Trophoblast cell (in vitro differentiated cells and primary cell): Measurements from ENCODE around the gene PTPN13.
"Not testable (repeated sequence)": the region's sequence is repeated elsewhere in the genome, so short reads cannot be mapped to it uniquely, and the experiment has no call there.

ENCODE experiments used
- DNase-seq, 2 donors: peaks; one replicate each; pipeline ENCODE4 v3.0.0-alpha.2; 2016
- H2AFZ ChIP-seq: 2 replicates; pipeline ENCODE4 v1.6.1; 2013; ENCODE audit warnings: low read length, moderate library complexity, mild to moderate bottlenecking; ENCODE audit not compliant: insufficient read depth, poor library complexity
- H2AK5ac ChIP-seq: 2 replicates; pipeline ENCODE4 v1.6.1; 2013; ENCODE audit warnings: mild to moderate bottlenecking, low read length
- H2BK120ac ChIP-seq: 2 replicates; pipeline ENCODE4 v1.6.1; 2013; ENCODE audit warnings: low read length, mild to moderate bottlenecking, moderate library complexity; ENCODE audit not compliant: insufficient read depth, poor library complexity
- H2BK12ac ChIP-seq: 2 replicates; pipeline ENCODE4 v1.6.1; 2013; ENCODE audit warnings: mild to moderate bottlenecking, low read length, moderate library complexity
- H2BK5ac ChIP-seq: 2 replicates; pipeline ENCODE4 v1.6.1; 2013; ENCODE audit warnings: low read length, low read depth, moderate library complexity, mild to moderate bottlenecking; ENCODE audit not compliant: poor library complexity
- H3K14ac ChIP-seq: 2 replicates; pipeline ENCODE4 v1.6.1; 2013; ENCODE audit warnings: mild to moderate bottlenecking, low read length
- H3K18ac ChIP-seq: 2 replicates; pipeline ENCODE4 v1.6.1; 2013; ENCODE audit warnings: mild to moderate bottlenecking, low read length
- H3K23ac ChIP-seq: 2 replicates; pipeline ENCODE4 v1.6.1; 2013; ENCODE audit warnings: low read length
- H3K27ac ChIP-seq: 2 replicates; pipeline ENCODE4 v1.5.1; 2013; ENCODE audit warnings: low read depth, mild to moderate bottlenecking, inconsistent platforms, low read length, moderate library complexity
- H3K27me3 ChIP-seq: 2 replicates; pipeline ENCODE4 v1.6.1; 2013; ENCODE audit warnings: inconsistent platforms, mild to moderate bottlenecking, low read length, moderate library complexity; ENCODE audit not compliant: insufficient read depth
- H3K36me3 ChIP-seq, 2 experiments: 1 replicate in 1 of 2; 2 replicates in 1 of 2; pipeline ENCODE4 v1.6.1; 2013; ENCODE audit warnings: low read length in 2 of 2, mild to moderate bottlenecking in 2 of 2, moderate library complexity in 1 of 2; ENCODE audit not compliant: insufficient read depth in 2 of 2, control insufficient read depth in 1 of 2
- H3K4ac ChIP-seq: 2 replicates; pipeline ENCODE4 v1.6.1; 2013; ENCODE audit warnings: low read depth, mild to moderate bottlenecking, low read length, moderate library complexity
- H3K4me1 ChIP-seq, 2 experiments: 1 replicate in 1 of 2; 2 replicates in 1 of 2; pipeline ENCODE4 v1.6.1; 2013; ENCODE audit warnings: low read length in 2 of 2, mild to moderate bottlenecking in 2 of 2, moderate library complexity in 1 of 2; ENCODE audit not compliant: insufficient read depth in 2 of 2, control insufficient read depth in 1 of 2
- H3K4me2 ChIP-seq: 2 replicates; pipeline ENCODE4 v1.6.1; 2013; ENCODE audit warnings: inconsistent platforms, mild to moderate bottlenecking, low read length, moderate library complexity
- H3K4me3 ChIP-seq: 2 replicates; pipeline ENCODE4 v1.5.1; 2013; ENCODE audit warnings: mild to moderate bottlenecking, low read depth, low read length, inconsistent platforms
- H3K79me1 ChIP-seq: one replicate; pipeline ENCODE4 v1.6.1; 2013; ENCODE audit warnings: low read length
- H3K79me2 ChIP-seq: 2 replicates; pipeline ENCODE4 v1.6.1; 2013; ENCODE audit warnings: low read length, mild to moderate bottlenecking; ENCODE audit not compliant: control insufficient read depth, insufficient read depth, poor library complexity
- H3K9ac ChIP-seq: 2 replicates; pipeline ENCODE4 v1.6.1; 2013; ENCODE audit warnings: mild to moderate bottlenecking, low read length
- H3K9me3 ChIP-seq: 2 replicates; pipeline ENCODE4 v1.6.1; 2013; ENCODE audit warnings: low read depth, mild to moderate bottlenecking, control low read depth, inconsistent platforms, low read length; ENCODE audit not compliant: insufficient read depth
- H4K12ac ChIP-seq: 2 replicates; pipeline ENCODE4 v1.6.1; 2013; ENCODE audit warnings: low read depth, mild to moderate bottlenecking, low read length, moderate library complexity
- H4K8ac ChIP-seq: 2 replicates; pipeline ENCODE4 v1.6.1; 2013; ENCODE audit warnings: low read depth, mild to moderate bottlenecking, low read length, moderate library complexity
- H4K91ac ChIP-seq: one replicate; pipeline ENCODE4 v1.6.1; 2013; ENCODE audit warnings: low read depth, mild to moderate bottlenecking, low read length, moderate library complexity
- WGBS: extraction: QIAGEN DNeasy Blood & Tissue Kit; methylation state at CpG from one replicate; pipeline ENCODE4 v1.1.7; 2013; ENCODE audit warnings: missing lambda C conversion rate; ENCODE audit not compliant: insufficient read length, insufficient coverage; ENCODE audit errors: extremely low coverage; 5-methylcytosine and 5-hydroxymethylcytosine counted together

Gene PTPN13

DNA sequence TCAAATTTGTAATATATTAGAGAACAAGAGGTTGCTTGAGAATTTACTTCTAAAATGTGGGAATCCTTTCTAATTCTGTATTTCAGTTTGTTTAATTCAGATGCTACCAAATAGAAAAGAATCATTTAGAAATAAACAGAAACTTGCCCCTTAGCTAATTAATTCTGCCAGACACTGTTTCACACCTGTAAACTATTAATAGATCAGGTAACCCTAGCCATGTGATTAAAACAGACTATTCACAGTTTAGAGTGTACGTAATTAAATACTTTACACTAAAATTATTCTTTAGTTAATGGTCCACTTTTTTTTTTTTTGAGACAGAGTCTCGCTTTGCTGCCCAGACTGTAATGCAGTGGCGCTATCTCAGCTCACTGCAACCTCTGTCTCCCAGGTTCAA is 124.0 kb downstream of the PTPN13 start:
- Histone ChIP-seq H2BK120ac (no peak overlapping the region), H2AK5ac (no peak overlapping the region), H3K79me2 (no peaks in the 10 kb centered on the region), H2BK5ac (no peak overlapping the region), H2AFZ (no peak overlapping the region), H3K9ac (no peak overlapping the region), H3K18ac (no peak overlapping the region), H3K9me3 (no peaks in the 10 kb centered on the region), H3K27ac (no peak overlapping the region), H3K4me1 (no peaks in the 10 kb centered on the region), H3K4ac (no peak overlapping the region), H3K4me2 (no peak overlapping the region), H3K79me1 (no peaks in the 10 kb centered on the region), H3K23ac (no peak overlapping the region), H4K8ac (no peak overlapping the region), H3K14ac (no peak overlapping the region), H2BK12ac (no peak overlapping the region), H3K4me3 (no peak overlapping the region), H3K27me3 (no peaks in the 10 kb centered on the region), H4K91ac (no peak overlapping the region), H4K12ac (no peak overlapping the region), H3K36me3 (peaks cover 0 to 1% of the 10 kb centered on the region in 2 experiments)
- WGBS, result no CpG with 5 or more reads among the region's 3 CpGs
- DNase-seq, result no peak

DNA sequence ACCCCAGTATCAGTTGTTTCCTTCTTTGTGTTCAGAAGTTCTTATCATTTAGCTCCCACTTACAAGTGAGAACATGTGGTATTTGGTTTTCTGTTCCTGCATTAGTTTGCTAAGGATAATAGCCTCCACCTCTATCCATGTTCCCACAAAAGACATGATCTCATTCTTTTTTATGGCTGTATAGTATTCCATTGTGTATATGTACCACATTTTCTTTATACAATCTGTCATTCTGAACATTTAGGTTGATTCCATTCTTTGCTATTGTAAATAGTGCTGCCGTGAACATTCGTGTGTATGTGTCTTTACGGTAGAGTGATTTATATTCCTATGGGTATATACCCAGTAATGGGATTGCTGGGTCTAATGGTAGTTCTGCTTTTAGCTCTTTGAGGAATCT is 125.0 kb downstream of the PTPN13 start:
- not testable (repeated sequence) for H3K4me2 ChIP-seq, H3K36me3 ChIP-seq, H3K9ac ChIP-seq, H3K27me3 ChIP-seq, H3K4me3 ChIP-seq, H2BK12ac ChIP-seq, H2AFZ ChIP-seq, H4K8ac ChIP-seq, H2BK5ac ChIP-seq, H3K79me1 ChIP-seq, H3K14ac ChIP-seq, H2AK5ac ChIP-seq, H2BK120ac ChIP-seq, H3K79me2 ChIP-seq, DNase-seq, H3K18ac ChIP-seq, H3K9me3 ChIP-seq, H4K91ac ChIP-seq, H3K4ac ChIP-seq, H4K12ac ChIP-seq, H3K27ac ChIP-seq, H3K4me1 ChIP-seq, H3K23ac ChIP-seq
- no CpG with 5 or more reads among the region's 3 CpGs for WGBS

DNA sequence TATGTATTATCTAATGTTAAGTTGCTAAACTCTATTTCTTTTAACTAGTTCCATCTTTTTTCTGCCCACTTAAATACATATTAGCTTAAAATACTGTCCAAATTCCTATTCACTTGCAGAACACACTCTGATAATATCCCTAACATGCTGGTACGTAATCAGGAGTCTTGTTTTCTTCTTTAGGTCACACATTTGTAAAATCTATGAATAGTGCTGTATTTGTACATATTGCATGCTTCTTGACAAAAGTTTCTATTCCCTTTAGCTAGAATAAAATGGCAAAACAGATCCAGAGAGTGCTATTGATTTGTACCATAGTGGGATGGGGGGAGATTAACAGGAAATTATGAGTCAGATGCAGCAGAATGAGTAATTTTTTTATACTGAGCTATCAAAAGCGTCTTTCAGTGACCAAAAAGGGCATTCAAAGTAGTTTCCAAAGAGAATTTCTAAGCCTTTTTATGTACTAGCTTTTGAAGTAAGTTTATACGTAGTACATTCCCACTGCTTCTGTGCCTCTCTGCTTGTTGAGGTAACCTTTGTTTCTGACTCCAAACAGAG is 126.5 kb downstream of the PTPN13 start:
- Histone ChIP-seq H3K14ac (no peak overlapping the region), H3K4me1 (no peaks in the 10 kb centered on the region), H2AK5ac (no peak overlapping the region), H3K36me3 (peaks cover 0 to 2% of the 10 kb centered on the region in 2 experiments), H2BK12ac (no peak overlapping the region), H3K23ac (no peak overlapping the region), H4K12ac (no peak overlapping the region), H3K4ac (no peak overlapping the region), H2AFZ (no peak overlapping the region), H3K27me3 (no peaks in the 10 kb centered on the region), H3K79me1 (no peaks in the 10 kb centered on the region), H2BK120ac (no peak overlapping the region), H4K8ac (no peak overlapping the region), H3K9ac (no peak overlapping the region), H3K79me2 (no peaks in the 10 kb centered on the region), H2BK5ac (no peak overlapping the region), H3K4me3 (no peak overlapping the region), H3K18ac (no peak overlapping the region), H4K91ac (no peak overlapping the region), H3K27ac (no peak overlapping the region), H3K4me2 (no peak overlapping the region), H3K9me3 (no peaks in the 10 kb centered on the region)
- WGBS, result no CpG with 5 or more reads among the region's 3 CpGs
- peak in 1 of 2 donors; percentile 2 for DNase-seq

DNA sequence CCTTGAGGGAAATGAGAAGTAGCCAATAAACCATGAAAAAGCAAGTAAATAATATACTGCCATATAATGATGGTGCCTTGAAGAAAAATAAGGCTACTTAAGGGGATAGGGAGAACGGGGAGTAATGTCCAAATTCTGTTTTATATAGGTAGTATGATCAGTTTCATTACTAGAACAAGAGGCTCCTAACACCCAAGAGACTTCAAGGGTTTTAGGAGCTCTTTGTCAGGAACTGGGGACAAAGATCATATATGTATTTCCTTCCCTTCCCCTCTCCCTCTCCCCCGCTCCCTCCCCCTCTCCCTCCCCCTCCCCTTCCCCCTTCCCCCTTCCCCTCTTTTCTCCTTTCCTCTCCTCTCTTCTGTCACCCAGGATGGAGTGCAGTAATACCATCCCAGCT is 127.3 kb downstream of the PTPN13 start:
- Histone ChIP-seq H3K9me3 (no peaks in the 10 kb centered on the region), H2AFZ (no peak overlapping the region), H3K23ac (no peak overlapping the region), H2BK12ac (no peak overlapping the region), H2BK5ac (no peak overlapping the region), H3K18ac (no peak overlapping the region), H4K8ac (no peak overlapping the region), H4K12ac (no peak overlapping the region), H3K79me1 (no peaks in the 10 kb centered on the region), H3K9ac (no peak overlapping the region), H3K27me3 (no peaks in the 10 kb centered on the region), H3K27ac (no peak overlapping the region), H4K91ac (no peak overlapping the region), H3K4ac (no peak overlapping the region), H3K36me3 (peaks cover 0 to 2% of the 10 kb centered on the region in 2 experiments), H3K4me1 (no peaks in the 10 kb centered on the region), H2BK120ac (no peak overlapping the region), H3K4me3 (no peak overlapping the region), H3K14ac (no peak overlapping the region), H3K4me2 (no peak overlapping the region), H2AK5ac (no peak overlapping the region), H3K79me2 (no peaks in the 10 kb centered on the region)
- WGBS, result no CpG with 5 or more reads among the region's 2 CpGs
- DNase-seq, result no peak
